LHCN-M2 (cell line): ENCODE data around the gene UBE4A. TPM values are rescaled to one million over a fixed set of nuclear protein-coding genes. Genes with fewer than 3 reads are reported as not detected.

Experiments used
- DNase-seq: peaks from one replicate; pipeline ENCODE4 v3.0.0-alpha.2; 2012; ENCODE audit warnings: low read depth
- polyA plus RNA-seq: library from polyadenylated mRNA; unstranded; fragments of >200 nt; gene quantifications from one replicate; pipeline ENCODE4 v1.2.1, GENCODE V29; 2012; ENCODE audit warnings: missing spikeins
- total RNA-seq: library from RNA; depleted of rRNA; stranded (reverse); fragments of >200 nt; gene quantifications from 2 replicates; pipeline ENCODE4 v1.2.3, GENCODE V29; 2014; rRNA removed

The UBE4A gene
- 41.7 and 48.5 TPM in 2 replicates for total RNA-seq
- 9.7 TPM for polyA plus RNA-seq

GRCh38 chr11:118359295-118359958 is at the start of gene UBE4A:
UBE4A (plus strand) TSS chr11:118359600; CDS start chr11:118365081, 5,481 bp downstream.
- peak; percentile 87 for DNase-seq

- no peak for DNase-seq
Measured at GRCh38 chr11:118310271-118310670, 49.1 kb upstream of the UBE4A start.

- DNase-seq = peak; percentile 39
Measured at GRCh38 chr11:118310781-118311485, 48.5 kb upstream of the UBE4A start.

- no peak for DNase-seq
Measured at GRCh38 chr11:118311518-118311917, 47.9 kb upstream of the UBE4A start.

- no peak for DNase-seq
Measured at GRCh38 chr11:118312328-118312727, 47.1 kb upstream of the UBE4A start.

GRCh38 chr11:118313242-118313641 is 46.2 kb upstream of the UBE4A start:
- peak; percentile 38 for DNase-seq

- no peak for DNase-seq
Measured at GRCh38 chr11:118314988-118315411, 44.4 kb upstream of the UBE4A start.

- no peak for DNase-seq
Measured at GRCh38 chr11:118318124-118318523, 41.3 kb upstream of the UBE4A start.

GRCh38 chr11:118318581-118319336 is 40.6 kb upstream of the UBE4A start:
- no peak for DNase-seq

GRCh38 chr11:118319337-118319707 is 40.1 kb upstream of the UBE4A start:
- DNase-seq = no peak

GRCh38 chr11:118320515-118320914 is 38.9 kb upstream of the UBE4A start:
- no peak for DNase-seq

- DNase-seq = no peak
Measured at GRCh38 chr11:118321386-118322082, 37.9 kb upstream of the UBE4A start.

GRCh38 chr11:118322721-118323120 is 36.7 kb upstream of the UBE4A start:
- DNase-seq = no peak

- DNase-seq = no peak
Measured at GRCh38 chr11:118325283-118325682, 34.1 kb upstream of the UBE4A start.

GRCh38 chr11:118328745-118329144 is 30.7 kb upstream of the UBE4A start:
- DNase-seq = no peak

- DNase-seq = no peak
Measured at GRCh38 chr11:118334745-118335144, 24.7 kb upstream of the UBE4A start.

GRCh38 chr11:118338637-118339061 is 20.8 kb upstream of the UBE4A start:
- DNase-seq = no peak

GRCh38 chr11:118339281-118339961 is 20.0 kb upstream of the UBE4A start:
- DNase-seq = no peak

- DNase-seq = no peak
Measured at GRCh38 chr11:118340449-118340848, 19.0 kb upstream of the UBE4A start.

- DNase-seq = no peak
Measured at GRCh38 chr11:118341261-118341660, 18.1 kb upstream of the UBE4A start.

- DNase-seq = no peak
Measured at GRCh38 chr11:118341815-118342489, 17.4 kb upstream of the UBE4A start.
